Liver (tissue), 9 donors: ENCODE measurements around the gene TTC23L. TPM values are rescaled to one million over a fixed set of nuclear protein-coding genes. Genes with fewer than 3 reads are reported as not detected.
A peak's percentile ranks its signal among the peaks of the same experiment; 100 is the strongest.

Source experiments
- DNase-seq: peaks from one replicate; pipeline ENCODE4 v3.0.0-alpha.2; 2017; ENCODE audit warnings: low spot score
- H3K27ac ChIP-seq, 2 donors: one replicate each; pipeline ENCODE4 v1.7.0; 2013; ENCODE audit warnings: inconsistent platforms in 2 of 2, low read length in 2 of 2, control low read depth in 1 of 2, low read depth in 1 of 2, mild to moderate bottlenecking in 1 of 2
- H3K27me3 ChIP-seq, 4 donors: one replicate each; pipeline versions ENCODE4 v1.6.1 to v1.7.0; 2013; ENCODE audit warnings: low read length in 3 of 4, inconsistent platforms in 1 of 4, mild to moderate bottlenecking in 1 of 4, moderate library complexity in 1 of 4; ENCODE audit not compliant: control insufficient read depth in 4 of 4, insufficient read depth in 4 of 4
- H3K36me3 ChIP-seq, 4 donors: one replicate each; pipeline versions ENCODE4 v1.6.1 to v1.7.0; 2013; ENCODE audit warnings: low read length in 3 of 4, mild to moderate bottlenecking in 3 of 4, low read depth in 1 of 4, moderate library complexity in 1 of 4; ENCODE audit not compliant: control insufficient read depth in 4 of 4, insufficient read depth in 3 of 4
- H3K4me1 ChIP-seq, 4 donors: one replicate each; pipeline versions ENCODE4 v1.6.1 to v1.7.0; 2013; ENCODE audit warnings: low read length in 3 of 4, mild to moderate bottlenecking in 3 of 4, moderate library complexity in 1 of 4; ENCODE audit not compliant: control insufficient read depth in 4 of 4, insufficient read depth in 4 of 4
- H3K4me3 ChIP-seq, 3 donors: one replicate each; pipeline versions ENCODE4 v1.6.1 to v1.7.0; 2013; ENCODE audit warnings: low read length in 3 of 3, control low read depth in 1 of 3, low read depth in 1 of 3, mild to moderate bottlenecking in 1 of 3
- H3K9ac ChIP-seq, 2 donors: one replicate each; pipeline ENCODE4 v1.7.0; 2013; ENCODE audit warnings: low read length in 2 of 2, mild to moderate bottlenecking in 2 of 2, moderate library complexity in 2 of 2, control low read depth in 1 of 2, low read depth in 1 of 2
- H3K9me3 ChIP-seq, 4 donors: one replicate each; pipeline versions ENCODE4 v1.6.1 to v1.7.0; 2013; ENCODE audit warnings: low read length in 3 of 4; ENCODE audit not compliant: control insufficient read depth in 4 of 4
- ATF3 ChIP-seq: IDR thresholded peaks from 2 replicates; pipeline ENCODE4 v1.6.1; 2016; ENCODE audit warnings: antibody characterized with exemption
- CTCF ChIP-seq: fragments of 150-350 bp; IDR thresholded peaks from 2 replicates; pipeline ENCODE4 v1.5.1; 2017; ENCODE audit warnings: improper control_type of control experiment, low read depth, low read length; ENCODE audit not compliant: missing input control
- EGR1 ChIP-seq, 2 donors: IDR thresholded peaks; 2 replicates each; pipeline ENCODE4 v1.6.1; 2016 to 2018; ENCODE audit warnings: antibody characterized with exemption in 2 of 2, low read depth in 2 of 2
- FOXA1 ChIP-seq: IDR thresholded peaks from 2 replicates; pipeline ENCODE4 v1.6.1; 2016; ENCODE audit warnings: antibody characterized with exemption
- FOXA2 ChIP-seq: IDR thresholded peaks from 2 replicates; pipeline ENCODE4 v1.6.1; 2016; ENCODE audit warnings: antibody characterized with exemption
- GABPA ChIP-seq, 2 donors: IDR thresholded peaks in 1 of 2; conservative IDR thresholded peaks in 1 of 2; 2 replicates each; pipeline ENCODE4 v1.6.1; 2016; ENCODE audit warnings: antibody characterized with exemption in 2 of 2, mild to moderate bottlenecking in 1 of 2, moderate library complexity in 1 of 2
- HNF4A ChIP-seq, 2 donors: conservative IDR thresholded peaks; 2 replicates each; pipeline ENCODE4 v1.6.1; 2016; ENCODE audit warnings: antibody characterized with exemption in 2 of 2, mild to moderate bottlenecking in 2 of 2
- HNF4G ChIP-seq: IDR thresholded peaks from 2 replicates; pipeline ENCODE4 v1.6.1; 2016; ENCODE audit warnings: antibody characterized with exemption
- JUND ChIP-seq, 2 donors: IDR thresholded peaks; 2 replicates each; pipeline ENCODE4 v1.6.1; 2016; ENCODE audit warnings: antibody characterized with exemption in 2 of 2
- MAX ChIP-seq: IDR thresholded peaks from 2 replicates; pipeline ENCODE4 v1.6.1; 2016; ENCODE audit warnings: antibody characterized with exemption
- NR2F2 ChIP-seq: IDR thresholded peaks from 2 replicates; pipeline ENCODE4 v1.6.1; 2016; ENCODE audit warnings: antibody characterized with exemption
- RAD21 ChIP-seq, 2 donors: IDR thresholded peaks; 2 replicates each; pipeline ENCODE4 v1.6.1; 2016; ENCODE audit warnings: antibody characterized with exemption in 2 of 2, mild to moderate bottlenecking in 2 of 2
- REST ChIP-seq: IDR thresholded peaks from 2 replicates; pipeline ENCODE4 v1.6.1; 2016; ENCODE audit warnings: antibody characterized with exemption, mild to moderate bottlenecking
- RXRA ChIP-seq, 2 donors: IDR thresholded peaks; 2 replicates each; pipeline ENCODE4 v1.6.1; 2017 to 2018; ENCODE audit warnings: antibody characterized with exemption in 2 of 2, mild to moderate bottlenecking in 1 of 2
- SP1 ChIP-seq: IDR thresholded peaks from 2 replicates; pipeline ENCODE4 v1.6.1; 2018; ENCODE audit warnings: antibody characterized with exemption, mild to moderate bottlenecking
- TAF1 ChIP-seq: conservative IDR thresholded peaks from 2 replicates; pipeline ENCODE4 v1.6.1; 2016; ENCODE audit warnings: antibody characterized with exemption, mild to moderate bottlenecking
- YY1 ChIP-seq: IDR thresholded peaks from 2 replicates; pipeline ENCODE4 v1.6.1; 2016; ENCODE audit warnings: antibody characterized with exemption, mild to moderate bottlenecking
- ZBTB33 ChIP-seq: IDR thresholded peaks from 2 replicates; pipeline ENCODE4 v1.6.1; 2016; ENCODE audit warnings: antibody characterized with exemption
- WGBS: extraction: QIAGEN DNeasy Blood & Tissue Kit; methylation state at CpG from one replicate; pipeline ENCODE4 v1.1.7; 2013; 5-methylcytosine and 5-hydroxymethylcytosine counted together
- polyA plus RNA-seq, 2 donors: library from polyadenylated mRNA; stranded (reverse) in 1 of 2; unstranded in 1 of 2; fragments of 200-250 nt in 1 of 2; fragments of >200 nt in 1 of 2; fragmentation: Nextera tagmentation in 1 of 2; extraction: Ambion mirVana in 1 of 2; gene quantifications; one replicate each; pipeline versions ENCODE4 v1.2.1 to v1.2.3, GENCODE V29; 2013 to 2015
- total RNA-seq, 2 donors: library from RNA; depleted of rRNA; stranded (reverse); fragments of >200 nt; gene quantifications; one replicate each; pipeline ENCODE4 v1.2.3, GENCODE V29; 2014
- donor health status: healthy.
- donor health status: healthy.
- donor health status: healthy.
- donor health status: healthy.
- donor health status: healthy.

TTC23L gene
- total and polyA plus RNA-seq, 4 donors = 0.03 to 0.19 (median 0.08) TPM; not detected in 1

- peak overlapping the region; percentile 92 to 96 (median 93) for H3K4me3 ChIP-seq
- H3K9ac ChIP-seq = peak overlapping the region; percentile 63 to 87
- peak; percentile 80 for DNase-seq
- no peaks in the 10 kb centered on the region for H3K9me3 ChIP-seq
- under 1% methylated on average over 70 of the region's 70 CpGs for WGBS
- TF ChIP-seq YY1 = peak; percentile 61
- peak; percentile 23 for TF ChIP-seq TAF1
- peak; percentile 7 for TF ChIP-seq REST
- TF ChIP-seq ATF3 = no peak
- H3K27me3 ChIP-seq = no peaks in the 10 kb centered on the region
- H3K4me1 ChIP-seq = peaks cover 0 to 23% (median 9%) of the 10 kb centered on the region in 4 donors
- H3K27ac ChIP-seq = peak overlapping the region; percentile 95
- peaks cover 3 to 18% (median 9%) of the 10 kb centered on the region in 4 donors for H3K36me3 ChIP-seq
Observed at GRCh38 chr5:34929720-34930461, 90.9 kb downstream of the TTC23L start.

- 1% methylated on average over 3 of the region's 3 CpGs for WGBS
- Histone ChIP-seq H3K9ac (peak overlapping the region; percentile 63 to 87), H3K36me3 (peaks cover 3 to 13% (median 7%) of the 10 kb centered on the region in 4 donors), H3K4me3 (peak overlapping the region; percentile 92 to 96 (median 93)), H3K4me1 (peaks cover 0 to 23% (median 9%) of the 10 kb centered on the region in 4 donors), H3K27ac (peak overlapping the region; percentile 95), H3K9me3 (no peaks in the 10 kb centered on the region), H3K27me3 (no peaks in the 10 kb centered on the region)
- no peak for DNase-seq
- TF ChIP-seq SP1 (no peak), MAX (no peak), TAF1 (no peak), ZBTB33 (no peak), CTCF (no peak), EGR1 (IDR thresholded peaks at IDR 0.05; ENCODE audit: low read depth in 2 of 2) (no peak), HNF4G (no peak), HNF4A (conservative IDR thresholded peaks at IDR 0.05) (no peak), RAD21 (IDR thresholded peaks at IDR 0.05) (no peak), RXRA (IDR thresholded peaks at IDR 0.05) (no peak), FOXA1 (no peak), REST (no peak), FOXA2 (no peak), NR2F2 (no peak), ATF3 (no peak), JUND (IDR thresholded peaks at IDR 0.05) (no peak), GABPA (IDR thresholded peaks at IDR 0.05 in 1 of 2, conservative IDR thresholded peaks at IDR 0.05 in 1 of 2) (no peak)
Observed at GRCh38 chr5:34930462-34930844, 91.5 kb downstream of the TTC23L start.
